GM23338 (cell line): ENCODE measurements around the gene TNFRSF21. TPM values are rescaled to one million over a fixed set of nuclear protein-coding genes. Genes with fewer than 3 reads are reported as not detected.

ENCODE experiments used
- ATAC-seq: fragments of 200-7000 bp; cut with Tn5 transposase; 3 replicates; pipeline ENCODE4 v1.9.1; 2020
- DNase-seq: peaks from one replicate; pipeline ENCODE4 v3.0.0-alpha.2; 2015; ENCODE audit warnings: low spot score
- H2AFZ ChIP-seq: fragments of 200-600 bp; sonication (generic); 2 replicates; pipeline ENCODE4 v1.8.0; 2016; ENCODE audit warnings: antibody characterized with exemption, mild to moderate bottlenecking, moderate library complexity
- H3F3A ChIP-seq: fragments of 200-600 bp; sonication (generic); replicated peaks from 2 replicates; pipeline ENCODE4 v1.8.0; 2017; ENCODE audit warnings: antibody characterized with exemption, mixed run types, low read depth
- H3K27ac ChIP-seq: fragments of 200-600 bp; sonication (generic); 2 replicates; pipeline ENCODE4 v1.6.1; 2016; ENCODE audit warnings: low read depth
- H3K27me3 ChIP-seq: fragments of 200-600 bp; sonication (generic); 2 replicates; pipeline ENCODE4 v1.8.0; 2016; ENCODE audit warnings: mild to moderate bottlenecking, mixed run types, moderate library complexity; ENCODE audit not compliant: insufficient read depth
- H3K36me3 ChIP-seq: fragments of 200-600 bp; sonication (generic); 2 replicates; pipeline ENCODE4 v1.8.0; 2016; ENCODE audit warnings: mild to moderate bottlenecking; ENCODE audit not compliant: insufficient read depth
- H3K4me1 ChIP-seq: fragments of 200-600 bp; sonication (generic); 2 replicates; pipeline ENCODE4 v1.8.0; 2016; ENCODE audit warnings: mild to moderate bottlenecking, moderate library complexity; ENCODE audit not compliant: insufficient read depth
- H3K4me2 ChIP-seq: fragments of 200-600 bp; sonication (generic); 2 replicates; pipeline ENCODE4 v1.7.1; 2017; ENCODE audit warnings: mixed run types
- H3K4me3 ChIP-seq: fragments of 200-600 bp; sonication (generic); 2 replicates; pipeline ENCODE4 v1.6.1; 2016; ENCODE audit warnings: mixed run types
- H3K79me2 ChIP-seq: fragments of 200-600 bp; sonication (generic); replicated peaks from 2 replicates; pipeline ENCODE4 v1.8.0; 2017; ENCODE audit warnings: mild to moderate bottlenecking; ENCODE audit not compliant: insufficient read depth
- H3K9me2 ChIP-seq: fragments of 200-600 bp; sonication (generic); 2 replicates; pipeline ENCODE4 v1.8.0; 2017; ENCODE audit not compliant: insufficient read depth
- H4K20me1 ChIP-seq: fragments of 200-600 bp; sonication (generic); replicated peaks from 2 replicates; pipeline ENCODE4 v1.8.0; 2017; ENCODE audit warnings: mild to moderate bottlenecking; ENCODE audit not compliant: insufficient read depth
- H3K27ac Mint-ChIP-seq: 2 replicates; pipeline ENCODE4 v1.8.0; 2020; ENCODE audit warnings: inconsistent platforms, mild to moderate bottlenecking, moderate library complexity, mixed read lengths
- H3K27me3 Mint-ChIP-seq: 3 replicates; pipeline ENCODE4 v1.8.0; 2022; ENCODE audit warnings: low read depth, mild to moderate bottlenecking, moderate library complexity, mixed read lengths, inconsistent platforms; ENCODE audit not compliant: insufficient read depth, poor library complexity
- H3K36me3 Mint-ChIP-seq: 3 replicates; pipeline ENCODE4 v1.8.0; 2021; ENCODE audit warnings: low read depth, mild to moderate bottlenecking, inconsistent platforms, moderate library complexity, mixed read lengths
- H3K4me1 Mint-ChIP-seq: 3 replicates; pipeline ENCODE4 v1.8.0; 2020; ENCODE audit warnings: mild to moderate bottlenecking, inconsistent platforms, mixed read lengths
- H3K4me3 Mint-ChIP-seq: 3 replicates; pipeline ENCODE4 v1.8.0; 2021; ENCODE audit warnings: moderate library complexity, mild to moderate bottlenecking, inconsistent platforms, mixed read lengths
- H3K9me3 Mint-ChIP-seq: 3 replicates; pipeline ENCODE4 v1.8.0; 2020; ENCODE audit warnings: moderate library complexity, mild to moderate bottlenecking, inconsistent platforms, mixed read lengths
- CREB1 ChIP-seq: fragments of 250-450 bp; sonication (Bioruptor Pico); IDR thresholded peaks from 2 replicates; pipeline ENCODE4 v1.5.0; 2020; ENCODE audit warnings: low read depth, mild to moderate bottlenecking, moderate library complexity
- EZH2 ChIP-seq: fragments of 200-600 bp; sonication (generic); IDR thresholded peaks from one replicate; pipeline ENCODE4 v1.8.0; 2017; ENCODE audit warnings: antibody characterized with exemption, mild to moderate bottlenecking, low read depth; ENCODE audit not compliant: unreplicated experiment
- EZH2phosphoT487 ChIP-seq: fragments of 200-600 bp; sonication (generic); IDR thresholded peaks from one replicate; pipeline ENCODE4 v1.8.1; 2018; ENCODE audit warnings: antibody characterized with exemption; ENCODE audit not compliant: unreplicated experiment
- JUNB ChIP-seq: IDR thresholded peaks from one replicate; pipeline ENCODE4 v1.6.1; 2016; ENCODE audit warnings: antibody characterized with exemption; ENCODE audit not compliant: unreplicated experiment
- NANOG ChIP-seq: IDR thresholded peaks from 2 replicates; pipeline ENCODE4 v1.6.1; 2016; ENCODE audit warnings: antibody characterized with exemption, borderline replicate concordance
- POLR2AphosphoS5 ChIP-seq: IDR thresholded peaks from 2 replicates; pipeline ENCODE4 v1.6.1; 2016; ENCODE audit warnings: antibody characterized with exemption, low read depth
- ZNF331 ChIP-seq: fragments of 250-450 bp; sonication (Bioruptor Pico); IDR thresholded peaks from 2 replicates; pipeline ENCODE4 v1.5.0; 2020; ENCODE audit warnings: low read depth, mild to moderate bottlenecking, moderate library complexity
- ZNF462 ChIP-seq: fragments of 250-450 bp; sonication (Bioruptor Pico); IDR thresholded peaks from 2 replicates; pipeline ENCODE4 v1.5.0; 2020; ENCODE audit warnings: mild to moderate bottlenecking, moderate library complexity
- polyA plus RNA-seq: library from polyadenylated mRNA; unstranded; fragments of >200 nt; fragmentation: Nextera tagmentation; extraction: Ambion mirVana; gene quantifications from 2 replicates; pipeline ENCODE4 v1.2.1, GENCODE V29; 2016
- total RNA-seq: library from RNA; depleted of rRNA; stranded (reverse); fragments of >200 nt; shearing (Covaris generic); gene quantifications from 2 replicates; pipeline ENCODE4 v1.2.3, GENCODE V29; 2014
- TF ChIP-seq, protein P1 (sequence below): IDR thresholded peaks from one replicate; pipeline ENCODE4 v1.6.1; 2018; ENCODE audit warnings: antibody characterized with exemption; ENCODE audit not compliant: unreplicated experiment
- TF ChIP-seq, protein P2 (sequence below), 2 experiments: fragments of 200-600 bp in 1 of 2; sonication (generic) in 1 of 2; conservative IDR thresholded peaks; 2 replicates each; pipeline versions ENCODE4 v1.5.1 to v1.6.1; 2016 to 2017; ENCODE audit warnings: antibody characterized with exemption in 2 of 2, low read depth in 2 of 2, mild to moderate bottlenecking in 2 of 2, moderate library complexity in 1 of 2

Gene TNFRSF21
- total and polyA plus RNA-seq, 2 experiments from 2014 or later, result 22.1 to 48.1 TPM

DNA sequence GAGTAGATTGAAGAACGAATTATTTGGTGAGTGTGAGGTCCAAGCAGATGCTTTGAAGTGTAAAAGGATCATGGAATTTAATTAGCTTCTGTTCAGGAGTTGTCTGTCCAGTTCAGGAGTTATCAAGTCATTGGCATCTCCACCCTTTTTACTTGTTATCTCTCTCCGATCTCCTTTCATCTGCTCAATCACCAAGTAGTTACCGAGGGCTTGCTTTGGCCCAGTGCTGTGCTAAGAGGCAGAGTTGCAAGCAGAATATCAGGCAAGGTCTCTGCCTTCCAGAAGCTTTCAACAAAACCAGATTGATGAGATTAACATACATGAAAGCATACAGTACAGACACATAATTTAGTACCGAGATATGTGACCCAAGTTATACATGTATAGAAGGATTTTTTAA lies 10.2 kb upstream of the TNFRSF21 start (continued):
- TF ChIP-seq ZNF462 (CRISPR knock-in tag), result no peak
- TF ChIP-seq, protein P1, sequence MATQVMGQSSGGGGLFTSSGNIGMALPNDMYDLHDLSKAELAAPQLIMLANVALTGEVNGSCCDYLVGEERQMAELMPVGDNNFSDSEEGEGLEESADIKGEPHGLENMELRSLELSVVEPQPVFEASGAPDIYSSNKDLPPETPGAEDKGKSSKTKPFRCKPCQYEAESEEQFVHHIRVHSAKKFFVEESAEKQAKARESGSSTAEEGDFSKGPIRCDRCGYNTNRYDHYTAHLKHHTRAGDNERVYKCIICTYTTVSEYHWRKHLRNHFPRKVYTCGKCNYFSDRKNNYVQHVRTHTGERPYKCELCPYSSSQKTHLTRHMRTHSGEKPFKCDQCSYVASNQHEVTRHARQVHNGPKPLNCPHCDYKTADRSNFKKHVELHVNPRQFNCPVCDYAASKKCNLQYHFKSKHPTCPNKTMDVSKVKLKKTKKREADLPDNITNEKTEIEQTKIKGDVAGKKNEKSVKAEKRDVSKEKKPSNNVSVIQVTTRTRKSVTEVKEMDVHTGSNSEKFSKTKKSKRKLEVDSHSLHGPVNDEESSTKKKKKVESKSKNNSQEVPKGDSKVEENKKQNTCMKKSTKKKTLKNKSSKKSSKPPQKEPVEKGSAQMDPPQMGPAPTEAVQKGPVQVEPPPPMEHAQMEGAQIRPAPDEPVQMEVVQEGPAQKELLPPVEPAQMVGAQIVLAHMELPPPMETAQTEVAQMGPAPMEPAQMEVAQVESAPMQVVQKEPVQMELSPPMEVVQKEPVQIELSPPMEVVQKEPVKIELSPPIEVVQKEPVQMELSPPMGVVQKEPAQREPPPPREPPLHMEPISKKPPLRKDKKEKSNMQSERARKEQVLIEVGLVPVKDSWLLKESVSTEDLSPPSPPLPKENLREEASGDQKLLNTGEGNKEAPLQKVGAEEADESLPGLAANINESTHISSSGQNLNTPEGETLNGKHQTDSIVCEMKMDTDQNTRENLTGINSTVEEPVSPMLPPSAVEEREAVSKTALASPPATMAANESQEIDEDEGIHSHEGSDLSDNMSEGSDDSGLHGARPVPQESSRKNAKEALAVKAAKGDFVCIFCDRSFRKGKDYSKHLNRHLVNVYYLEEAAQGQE, result no peak
- no peak for TF ChIP-seq CREB1 (CRISPR knock-in tag)

DNA sequence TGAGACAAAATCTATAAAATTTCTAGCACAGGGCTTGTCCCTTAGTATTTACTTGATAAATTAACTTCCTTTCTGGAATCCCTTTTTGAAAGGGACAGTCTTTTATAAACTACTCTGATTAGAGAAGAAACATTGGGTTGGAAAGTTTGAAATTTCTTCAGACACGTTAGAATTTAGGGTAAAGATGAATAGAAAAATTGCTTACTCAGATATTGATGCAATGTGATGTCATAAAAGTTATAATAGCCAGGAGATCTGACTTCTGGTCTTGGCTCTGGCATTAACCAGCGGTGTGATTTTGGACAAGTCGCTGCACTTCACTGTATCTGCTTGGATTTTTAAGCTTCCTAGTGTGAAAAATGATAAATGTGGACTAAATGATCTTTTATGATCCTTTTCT lies 9.7 kb upstream of the TNFRSF21 start:
- ATAC-seq (no peak), DNase-seq (no peak)
- Histone ChIP-seq H3K36me3 (no peaks in the 10 kb centered on the region), H3K27ac (no peak overlapping the region), H3K4me1 (peaks cover 10% of the 10 kb centered on the region), H3K4me3 (no peak overlapping the region), H3K27me3 (no peaks in the 10 kb centered on the region), H4K20me1 (no peaks in the 10 kb centered on the region), H2AFZ (no peak overlapping the region), H3K4me2 (no peak overlapping the region), H3K9me2 (peaks cover 10% of the 10 kb centered on the region; the same call in 1 of the 2 replicates), H3F3A (no peaks in the 10 kb centered on the region), H3K79me2 (no peaks in the 10 kb centered on the region)
- Mint-ChIP-seq H3K36me3 (peaks cover 12% of the 10 kb centered on the region; the same call in 2 of the 3 replicates), H3K27ac (no peak overlapping the region), H3K4me3 (no peak overlapping the region), H3K9me3 (peaks cover 27% of the 10 kb centered on the region), H3K4me1 (peaks cover 4% of the 10 kb centered on the region; the same call in 1 of the 3 replicates), H3K27me3 (no peaks in the 10 kb centered on the region)
- TF ChIP-seq JUNB (no peak), POLR2AphosphoS5 (no peak), EZH2phosphoT487 (no peak), NANOG (no peak), EZH2 (no peak), ZNF331 (no peak)
- TF ChIP-seq, protein P2, sequence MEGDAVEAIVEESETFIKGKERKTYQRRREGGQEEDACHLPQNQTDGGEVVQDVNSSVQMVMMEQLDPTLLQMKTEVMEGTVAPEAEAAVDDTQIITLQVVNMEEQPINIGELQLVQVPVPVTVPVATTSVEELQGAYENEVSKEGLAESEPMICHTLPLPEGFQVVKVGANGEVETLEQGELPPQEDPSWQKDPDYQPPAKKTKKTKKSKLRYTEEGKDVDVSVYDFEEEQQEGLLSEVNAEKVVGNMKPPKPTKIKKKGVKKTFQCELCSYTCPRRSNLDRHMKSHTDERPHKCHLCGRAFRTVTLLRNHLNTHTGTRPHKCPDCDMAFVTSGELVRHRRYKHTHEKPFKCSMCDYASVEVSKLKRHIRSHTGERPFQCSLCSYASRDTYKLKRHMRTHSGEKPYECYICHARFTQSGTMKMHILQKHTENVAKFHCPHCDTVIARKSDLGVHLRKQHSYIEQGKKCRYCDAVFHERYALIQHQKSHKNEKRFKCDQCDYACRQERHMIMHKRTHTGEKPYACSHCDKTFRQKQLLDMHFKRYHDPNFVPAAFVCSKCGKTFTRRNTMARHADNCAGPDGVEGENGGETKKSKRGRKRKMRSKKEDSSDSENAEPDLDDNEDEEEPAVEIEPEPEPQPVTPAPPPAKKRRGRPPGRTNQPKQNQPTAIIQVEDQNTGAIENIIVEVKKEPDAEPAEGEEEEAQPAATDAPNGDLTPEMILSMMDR (conservative IDR thresholded peaks at IDR 0.05; ENCODE audit: low read depth in 2 of 2), result no peak
